NCI-H1092 (cell line): ENCODE measurements around the gene ALDH4A1.
"Not testable (repeated sequence)": the region's sequence is repeated elsewhere in the genome, so short reads cannot be mapped to it uniquely, and the experiment has no call there.

Experiments used
- DNase-seq: peaks from one replicate; lab custom pipeline; 2025; lab: John Stamatoyannopoulos, UW

ALDH4A1 gene

GRCh38 chr1:18900303-18900841 is 2.0 kb downstream of the ALDH4A1 start:
- DNase-seq, result peak; percentile 71

GRCh38 chr1:18899363-18900049 is 2.8 kb downstream of the ALDH4A1 start:
- no peak for DNase-seq

- DNase-seq, result no peak
Measured at GRCh38 chr1:18898567-18898966, 3.8 kb downstream of the ALDH4A1 start.

GRCh38 chr1:18895317-18895716 is 7.0 kb downstream of the ALDH4A1 start:
- DNase-seq, result no peak

- DNase-seq, result no peak
Measured at GRCh38 chr1:18893120-18893519, 9.2 kb downstream of the ALDH4A1 start.

- DNase-seq, result not testable (repeated sequence)
Measured at GRCh38 chr1:18891858-18892257, 10.5 kb downstream of the ALDH4A1 start.

GRCh38 chr1:18891426-18891780 is 11.0 kb downstream of the ALDH4A1 start:
- DNase-seq, result no peak

GRCh38 chr1:18890706-18891425 is 11.5 kb downstream of the ALDH4A1 start:
- no peak for DNase-seq

- DNase-seq, result no peak
Measured at GRCh38 chr1:18886003-18886335, 16.4 kb downstream of the ALDH4A1 start.

- DNase-seq, result no peak
Measured at GRCh38 chr1:18885311-18886002, 16.9 kb downstream of the ALDH4A1 start.

- DNase-seq, result no peak
Measured at GRCh38 chr1:18884727-18885126, 17.6 kb downstream of the ALDH4A1 start.

- no peak for DNase-seq
Measured at GRCh38 chr1:18884419-18884717, 18.0 kb downstream of the ALDH4A1 start.

- DNase-seq, result peak; percentile 46
Measured at GRCh38 chr1:18883636-18884418, 18.5 kb downstream of the ALDH4A1 start.

- DNase-seq, result no peak
Measured at GRCh38 chr1:18883079-18883478, 19.3 kb downstream of the ALDH4A1 start.

- no peak for DNase-seq
Measured at GRCh38 chr1:18882486-18882885, 19.9 kb downstream of the ALDH4A1 start.

GRCh38 chr1:18881642-18882431 is 20.5 kb downstream of the ALDH4A1 start:
- no peak for DNase-seq

- DNase-seq, result no peak
Measured at GRCh38 chr1:18881164-18881563, 21.2 kb downstream of the ALDH4A1 start.

GRCh38 chr1:18880585-18880984 is 21.8 kb downstream of the ALDH4A1 start:
- no peak for DNase-seq

GRCh38 chr1:18879791-18880309 is 22.5 kb downstream of the ALDH4A1 start:
- peak; percentile 51 for DNase-seq

GRCh38 chr1:18879215-18879790 is 23.1 kb downstream of the ALDH4A1 start:
- no peak for DNase-seq
